GM18499 (cell line): ENCODE data around the gene THADA.
A peak's percentile ranks its signal among the peaks of the same experiment; 100 is the strongest.
"Not testable (repeated sequence)": the region's sequence is repeated elsewhere in the genome, so short reads cannot be mapped to it uniquely, and the experiment has no call there.

Experiments
- ATAC-seq: cut with Tn5 transposase; IDR thresholded peaks from one replicate; pipeline ENCODE4 v1.9.1; 2021; ENCODE audit warnings: moderate number of reproducible peaks; ENCODE audit not compliant: insufficient read depth, unreplicated experiment

THADA gene

GRCh38 chr2:43605851-43606250 lies 10.0 kb upstream of the THADA start:
- no peak for ATAC-seq

- ATAC-seq, result no peak
Observed at GRCh38 chr2:43605079-43605655, 9.3 kb upstream of the THADA start.

GRCh38 chr2:43604674-43605073 lies 8.8 kb upstream of the THADA start:
- no peak for ATAC-seq

- not testable (repeated sequence) for ATAC-seq
Observed at GRCh38 chr2:43600596-43600995, 4.8 kb upstream of the THADA start.

GRCh38 chr2:43594875-43595274 lies 963 bp downstream of the THADA start:
- ATAC-seq, result no peak

- no peak for ATAC-seq
Observed at GRCh38 chr2:43593254-43593653, 2.6 kb downstream of the THADA start.

GRCh38 chr2:43592443-43592842 lies 3.4 kb downstream of the THADA start:
- ATAC-seq, result no peak

GRCh38 chr2:43585708-43586107 lies 10.1 kb downstream of the THADA start:
- no peak for ATAC-seq

- ATAC-seq, result no peak
Observed at GRCh38 chr2:43579275-43579981, 16.4 kb downstream of the THADA start.

- no peak for ATAC-seq
Observed at GRCh38 chr2:43576981-43577892, 18.6 kb downstream of the THADA start.

GRCh38 chr2:43572244-43572643 lies 23.6 kb downstream of the THADA start:
- no peak for ATAC-seq

GRCh38 chr2:43569921-43570320 lies 25.9 kb downstream of the THADA start:
- no peak for ATAC-seq

GRCh38 chr2:43568228-43568627 lies 27.6 kb downstream of the THADA start:
- ATAC-seq, result no peak

- no peak for ATAC-seq
Observed at GRCh38 chr2:43566461-43566729, 29.4 kb downstream of the THADA start.

GRCh38 chr2:43563679-43564078 lies 32.2 kb downstream of the THADA start:
- ATAC-seq, result no peak

- ATAC-seq, result no peak
Observed at GRCh38 chr2:43560231-43560547, 35.6 kb downstream of the THADA start.

- ATAC-seq, result peak; percentile 61
Observed at GRCh38 chr2:43559391-43560230, 36.2 kb downstream of the THADA start.

- no peak for ATAC-seq
Observed at GRCh38 chr2:43557196-43557595, 38.6 kb downstream of the THADA start.

- no peak for ATAC-seq
Observed at GRCh38 chr2:43556256-43556655, 39.6 kb downstream of the THADA start.

- no peak for ATAC-seq
Observed at GRCh38 chr2:43553341-43553855, 42.4 kb downstream of the THADA start.
